Stimulated activated CD4-positive, alpha-beta T cell treated with anti-CD3 and anti-CD28 coated beads, Interleukin-1b, Interleukin-23, amount 100 ng/mL, for 1 hour (primary cell): Measurements from ENCODE around the gene TUFM.
"Not testable (repeated sequence)": the region's sequence is repeated elsewhere in the genome, so short reads cannot be mapped to it uniquely, and the experiment has no call there.

Experiments used
- DNase-seq, 2 donors: peaks; one replicate each; pipeline ENCODE4 v3.0.0-alpha.2; 2020; ENCODE audit warnings: low read depth in 2 of 2

The TUFM gene

DNA sequence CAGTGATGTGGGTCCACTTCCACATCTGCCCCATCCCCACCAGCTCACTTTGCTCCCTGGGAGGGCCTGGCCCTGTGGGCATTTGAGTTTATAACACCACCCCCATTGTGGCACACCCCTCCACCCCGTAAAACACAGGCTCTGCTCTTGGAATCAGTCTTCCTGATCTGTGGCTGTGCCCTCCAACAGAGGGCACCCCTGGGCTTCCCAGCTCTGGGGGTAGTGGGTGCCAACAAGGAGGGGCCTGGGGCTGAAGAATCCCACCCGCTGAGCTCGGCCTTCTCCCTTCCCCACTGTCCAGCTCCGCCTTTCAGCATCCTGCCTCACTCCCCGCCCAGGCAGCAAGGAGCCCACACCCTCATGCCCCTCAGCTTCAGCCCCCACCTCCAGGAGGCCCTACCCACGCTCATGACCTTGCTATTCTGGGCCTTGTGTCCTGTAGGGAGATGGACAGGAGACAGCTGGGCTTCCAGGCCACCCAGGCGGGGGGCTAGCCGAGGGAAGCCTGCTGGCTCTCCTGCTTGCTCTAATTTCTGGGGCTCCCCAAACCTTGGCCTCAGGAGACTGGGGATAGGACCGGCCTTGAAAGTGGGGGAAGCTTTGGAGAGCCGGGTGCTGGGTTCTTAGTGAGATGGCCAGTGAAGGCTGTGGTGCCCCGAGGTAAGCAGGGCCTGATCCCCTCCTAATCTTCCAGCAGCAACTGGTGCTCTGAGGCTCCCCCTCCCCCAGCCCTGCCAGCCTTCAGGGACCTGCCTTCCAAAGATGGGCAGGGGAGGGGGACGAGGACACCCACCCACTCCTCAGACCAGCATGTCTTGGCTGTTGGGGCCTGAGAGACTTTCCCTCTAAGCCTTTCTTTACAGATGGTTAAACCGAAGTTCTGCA is 29.2 kb upstream of the TUFM start:
- no peak for DNase-seq

DNA sequence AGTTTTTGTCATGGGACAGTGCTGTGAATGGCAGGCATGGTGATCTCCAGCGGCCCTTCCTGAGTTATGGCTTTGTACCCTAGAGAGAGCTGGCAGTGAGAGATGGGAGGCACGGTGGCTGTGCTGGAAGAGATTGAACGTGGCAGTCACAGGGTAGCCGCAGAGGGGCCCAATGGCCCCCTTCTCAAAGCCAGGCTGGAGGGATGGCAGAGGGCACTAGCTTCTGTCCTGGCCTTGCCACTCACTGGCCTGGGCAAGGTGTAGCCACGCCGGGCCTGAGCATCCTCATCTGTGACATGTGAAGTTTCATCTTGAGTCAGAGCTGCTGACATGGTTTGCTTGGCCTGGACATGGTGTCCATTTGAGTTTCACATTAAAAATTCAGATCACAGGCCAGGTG is 28.3 kb upstream of the TUFM start:
- DNase-seq: no peak

DNA sequence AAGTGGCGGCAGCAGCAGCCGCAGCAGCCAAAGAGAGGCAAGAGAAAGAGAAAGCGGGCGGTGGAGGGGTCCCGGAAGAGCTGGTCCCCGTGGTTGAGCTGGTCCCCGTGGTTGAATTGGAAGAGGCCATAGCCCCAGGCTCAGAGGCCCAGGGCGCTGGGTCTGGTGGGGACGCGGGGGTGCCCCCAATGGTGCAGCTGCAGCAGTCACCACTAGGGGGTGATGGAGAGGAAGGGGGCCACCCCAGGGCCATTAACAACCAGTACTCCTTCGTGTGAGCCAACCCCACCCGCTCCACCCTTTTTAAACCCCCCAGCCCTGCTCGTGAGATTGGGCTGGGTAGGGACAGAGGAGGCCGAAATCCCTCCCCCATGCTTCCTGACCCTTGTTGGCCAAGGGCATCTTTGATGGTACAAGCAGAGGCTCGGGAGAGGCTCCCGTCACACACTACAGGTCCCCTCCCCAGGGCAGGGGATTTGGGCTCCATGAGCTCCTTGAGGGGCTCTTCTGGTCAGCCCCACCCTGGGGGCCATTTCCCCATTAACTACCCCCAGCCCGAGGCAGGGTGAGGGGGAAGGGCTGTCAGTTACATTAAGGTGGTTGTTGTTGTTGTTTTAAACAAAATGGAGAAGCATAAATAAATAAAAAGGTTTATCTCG is 27.5 kb upstream of the TUFM start:
- DNase-seq: peak; percentile 30 to 39

DNA sequence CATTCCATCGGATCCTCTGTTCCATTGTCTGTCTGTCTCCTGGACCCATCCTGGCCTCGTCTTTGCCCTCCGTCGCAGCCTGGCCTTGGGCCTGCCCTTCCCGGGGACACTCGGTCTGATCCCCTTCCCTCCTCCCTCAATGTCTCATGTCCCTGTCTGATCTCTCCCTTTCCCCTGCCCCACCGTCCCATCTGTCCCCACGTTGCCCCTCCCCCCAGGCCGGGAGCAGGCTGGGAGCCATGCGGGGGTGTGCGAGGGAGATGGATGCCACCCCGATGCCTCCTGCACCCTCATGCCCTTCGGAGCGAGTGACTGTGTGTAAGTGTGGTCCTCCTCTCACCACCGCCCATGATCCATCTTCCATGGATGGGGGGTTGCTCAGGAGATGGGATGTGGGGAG is 26.8 kb upstream of the TUFM start:
- no peak for DNase-seq

DNA sequence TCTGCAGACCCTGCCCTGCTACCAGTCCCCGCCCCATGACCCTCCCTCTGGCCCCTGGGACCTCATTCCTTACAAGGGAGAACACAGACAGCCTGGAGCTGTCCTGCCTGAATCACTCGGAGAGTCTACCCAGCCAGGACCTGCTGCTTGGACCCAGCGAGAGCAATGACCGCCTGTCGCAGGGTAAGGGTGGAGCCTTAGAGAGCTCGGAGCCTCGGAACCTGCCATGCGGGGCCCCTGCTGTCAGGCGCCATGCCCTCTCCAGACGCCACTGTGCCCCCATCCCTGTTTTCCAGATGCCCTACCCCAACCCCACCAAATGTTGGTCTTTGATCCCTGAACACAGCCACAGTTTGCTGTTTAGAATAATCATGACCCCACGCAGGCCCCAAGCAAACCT is 23.1 kb upstream of the TUFM start:
- DNase-seq: no peak

DNA sequence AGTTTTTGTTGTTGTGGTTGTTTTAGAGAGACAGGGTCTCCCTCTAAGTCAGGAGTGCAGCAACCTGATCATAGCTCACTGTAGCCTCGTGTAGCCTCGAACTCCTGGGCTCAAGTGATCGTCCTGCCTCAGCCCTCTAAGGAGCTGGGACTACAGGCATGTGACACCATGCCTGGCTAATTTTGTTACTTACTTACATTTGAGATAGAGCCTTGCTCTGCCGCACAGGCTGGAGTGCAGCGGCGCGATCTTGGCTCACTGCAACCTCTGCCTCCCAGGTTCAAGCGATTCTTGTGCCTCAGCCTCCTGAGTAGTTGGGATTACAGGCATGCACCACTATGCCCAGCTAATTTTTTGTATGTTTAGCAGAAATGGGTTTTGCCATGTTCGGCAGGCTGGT is 21.5 kb upstream of the TUFM start:
- DNase-seq: not testable (repeated sequence)

DNA sequence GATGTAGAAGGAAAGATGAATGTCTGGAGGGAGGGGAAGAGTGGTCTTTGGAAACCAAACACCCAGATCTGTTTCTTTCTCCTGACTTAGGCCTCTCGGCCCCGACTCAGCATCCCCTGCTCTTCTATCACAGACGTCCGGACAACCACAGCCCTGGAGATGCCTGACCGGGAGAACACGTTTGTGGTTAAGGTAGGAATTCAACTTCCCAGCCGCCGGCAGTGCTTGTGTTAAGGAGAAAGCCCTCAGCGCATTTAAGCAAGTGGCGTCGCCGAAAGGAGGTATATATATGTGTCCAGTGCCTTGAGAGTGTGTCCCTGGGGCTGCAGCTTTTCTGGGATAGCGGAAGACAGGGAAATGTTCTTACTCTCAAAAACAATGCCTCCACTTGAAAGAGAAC is 21.1 kb upstream of the TUFM start:
- no peak for DNase-seq

DNA sequence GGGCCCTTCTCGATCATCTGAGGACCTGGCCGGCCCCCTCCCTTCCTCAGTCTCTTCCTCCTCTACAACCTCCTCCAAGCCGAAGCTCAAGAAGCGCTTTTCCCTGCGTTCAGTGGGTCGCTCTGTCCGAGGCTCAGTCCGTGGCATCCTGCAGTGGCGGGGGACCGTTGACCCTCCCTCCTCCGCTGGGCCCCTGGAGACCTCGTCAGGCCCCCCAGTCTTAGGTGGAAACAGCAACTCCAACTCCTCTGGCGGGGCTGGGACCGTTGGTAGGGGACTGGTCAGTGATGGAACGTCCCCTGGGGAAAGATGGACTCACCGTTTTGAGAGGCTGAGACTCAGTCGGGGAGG is 20.3 kb upstream of the TUFM start:
- no peak for DNase-seq

DNA sequence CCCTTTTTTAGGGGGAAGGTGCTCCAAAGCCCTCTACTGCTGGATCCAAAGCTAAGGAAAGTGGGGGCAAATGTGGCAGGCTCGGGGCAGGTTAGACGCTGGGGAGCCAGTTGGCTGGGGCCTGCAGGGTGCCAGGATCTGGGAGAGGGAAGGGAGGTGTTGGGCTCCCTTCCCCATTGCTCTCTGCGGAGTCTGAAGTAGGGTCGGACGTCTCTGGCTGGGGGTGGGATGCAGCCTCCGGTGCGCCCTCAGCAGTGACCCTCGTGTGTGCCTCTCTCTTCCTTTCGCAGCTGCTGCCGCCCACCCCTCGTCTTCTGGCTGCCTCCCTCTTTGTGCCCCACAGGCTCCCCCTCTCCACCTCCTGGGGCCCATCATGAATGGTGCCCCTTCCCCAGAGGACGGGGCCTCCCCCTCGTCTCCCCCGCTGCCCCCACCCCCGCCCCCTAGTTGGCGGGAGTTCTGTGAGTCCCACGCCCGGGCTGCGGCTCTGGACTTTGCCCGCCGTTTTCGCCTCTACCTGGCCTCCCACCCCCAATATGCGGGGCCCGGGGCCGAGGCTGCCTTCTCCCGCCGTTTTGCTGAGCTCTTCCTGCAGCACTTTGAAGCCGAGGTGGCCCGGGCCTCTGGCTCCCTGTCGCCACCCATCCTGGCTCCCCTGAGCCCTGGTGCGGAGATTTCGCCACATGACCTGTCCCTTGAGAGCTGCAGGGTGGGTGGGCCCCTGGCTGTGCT is 19.7 kb upstream of the TUFM start:
- DNase-seq: no peak

DNA sequence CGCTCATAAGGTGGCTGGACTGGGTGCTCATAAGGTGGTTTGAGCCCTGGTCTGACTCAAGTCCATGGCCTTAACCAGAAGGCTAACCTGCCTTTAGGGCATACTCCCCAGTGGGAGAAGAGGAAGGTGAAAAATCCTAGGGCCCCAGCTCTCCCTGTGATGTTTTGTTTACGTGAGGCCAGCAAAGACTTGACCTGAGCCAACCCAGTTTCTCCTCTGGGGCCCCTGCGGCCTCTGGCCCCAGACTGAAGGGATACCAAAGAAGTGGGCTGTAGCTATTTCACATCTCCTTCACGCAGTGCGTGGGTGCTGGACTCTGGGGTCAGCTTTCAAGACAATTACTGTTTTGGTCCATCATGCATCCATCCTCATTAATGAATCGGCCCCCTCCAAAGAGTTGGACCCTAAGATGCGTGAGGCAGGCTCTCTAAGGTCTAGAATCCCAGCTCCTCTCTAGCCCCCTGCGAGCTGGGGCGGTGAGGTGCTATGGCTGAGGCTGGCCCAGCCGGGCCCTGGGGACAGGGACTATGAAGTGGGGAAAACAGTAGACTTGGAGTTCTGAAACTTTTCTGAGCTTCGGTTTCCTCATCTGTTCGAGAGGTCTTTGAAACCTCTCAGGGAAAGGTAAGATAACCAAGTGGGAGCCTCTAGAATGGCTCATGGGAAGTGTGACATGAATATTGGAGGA is 19.0 kb upstream of the TUFM start:
- DNase-seq: no peak

DNA sequence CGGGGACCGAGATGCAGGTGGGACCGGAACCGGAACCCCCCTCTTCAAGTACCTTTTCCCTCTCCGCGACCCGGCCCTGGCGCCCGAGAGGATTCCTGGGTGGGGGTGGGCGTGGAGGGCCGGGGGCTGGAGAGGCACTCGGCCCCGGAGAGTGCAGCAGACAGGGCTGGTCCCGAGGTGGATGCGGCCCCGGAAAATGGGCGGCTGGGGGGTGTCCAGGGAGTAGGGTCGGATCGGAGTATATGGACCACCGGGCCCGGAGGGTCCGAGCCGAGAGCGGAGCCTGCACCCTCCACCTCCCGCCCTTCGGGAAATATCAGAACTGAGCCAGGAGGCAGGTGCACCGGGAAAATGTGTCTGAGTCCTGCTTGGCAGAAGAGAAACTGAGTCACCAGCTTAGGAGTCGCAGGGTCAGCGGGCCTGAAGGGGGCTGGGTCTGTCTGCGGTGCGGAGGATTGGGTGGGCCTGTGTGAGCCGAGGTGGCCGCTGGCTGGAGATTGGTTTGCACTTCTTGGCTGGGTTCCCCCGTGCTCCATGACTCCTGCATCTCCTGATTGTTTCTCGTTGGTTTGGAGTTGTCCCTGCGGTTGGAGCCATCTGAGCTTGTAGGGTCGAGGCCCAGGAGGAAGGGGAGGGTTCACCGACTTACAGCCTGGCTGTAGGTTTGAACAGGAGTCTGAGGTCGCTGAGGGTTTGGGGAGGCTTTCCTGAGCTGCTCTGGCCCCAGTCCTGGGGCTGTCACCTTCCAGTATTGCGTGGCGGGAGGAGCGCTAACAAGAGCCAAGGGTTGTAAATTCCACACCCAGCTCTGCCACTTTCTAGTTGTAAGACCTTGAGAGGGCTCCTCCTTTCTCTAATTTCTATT is 18.0 kb upstream of the TUFM start:
- no peak for DNase-seq

DNA sequence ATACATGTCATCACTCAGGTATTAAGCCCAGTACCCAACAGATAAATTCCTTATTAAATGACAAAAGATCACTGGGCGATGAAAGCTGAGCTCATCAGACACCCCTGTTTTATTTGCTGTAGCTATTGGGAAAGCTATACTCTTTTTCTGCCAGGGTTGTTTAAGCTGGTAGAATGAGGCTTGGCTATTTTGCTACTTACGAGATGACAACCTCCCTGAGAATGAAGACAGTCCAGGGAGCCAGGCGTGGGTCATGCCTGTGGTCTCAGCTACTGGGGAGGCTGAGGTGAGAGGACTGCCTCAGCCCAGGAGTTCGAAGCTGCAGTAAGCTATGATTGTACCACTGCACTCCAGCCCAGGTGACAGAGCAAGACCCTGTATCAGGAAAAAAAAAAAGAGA is 13.2 kb upstream of the TUFM start:
- no peak for DNase-seq

DNA sequence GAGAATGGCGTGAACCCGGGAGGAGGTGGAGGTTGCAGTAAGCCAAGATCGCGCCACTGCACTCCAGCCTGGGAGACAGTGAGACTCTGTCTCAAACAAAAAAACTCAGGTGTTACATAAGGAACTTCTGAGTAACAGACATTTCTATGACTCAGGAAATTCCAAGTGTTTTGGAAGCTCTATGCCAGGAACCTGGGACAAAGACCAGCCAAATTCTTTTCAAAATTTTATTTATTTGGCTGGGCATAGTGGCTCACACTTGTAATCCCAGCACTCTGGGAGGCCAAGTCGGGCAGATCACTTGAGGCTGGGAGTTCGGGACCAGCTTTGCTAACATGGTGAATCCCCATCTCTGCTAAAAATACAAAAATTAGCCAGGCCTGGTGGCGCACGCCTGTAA is 12.3 kb upstream of the TUFM start:
- no peak for DNase-seq

DNA sequence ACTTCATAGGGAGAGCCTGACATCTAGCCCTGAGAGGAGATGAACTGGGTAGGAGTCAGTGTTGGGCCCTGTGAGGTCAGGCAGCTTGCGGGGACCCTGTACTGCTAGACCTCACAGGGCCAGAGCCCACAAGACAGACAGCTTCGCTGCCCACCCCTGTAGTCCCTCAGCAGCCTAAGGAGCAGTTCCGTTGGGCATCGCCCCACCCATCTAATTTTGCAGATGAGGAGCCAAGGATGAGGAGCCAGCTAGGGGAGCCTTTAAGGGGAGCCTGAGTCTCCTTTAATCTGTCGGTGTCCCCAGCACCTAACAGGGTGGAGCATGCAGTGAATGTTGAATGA is 755 bp upstream of the TUFM start:
- no peak for DNase-seq

DNA sequence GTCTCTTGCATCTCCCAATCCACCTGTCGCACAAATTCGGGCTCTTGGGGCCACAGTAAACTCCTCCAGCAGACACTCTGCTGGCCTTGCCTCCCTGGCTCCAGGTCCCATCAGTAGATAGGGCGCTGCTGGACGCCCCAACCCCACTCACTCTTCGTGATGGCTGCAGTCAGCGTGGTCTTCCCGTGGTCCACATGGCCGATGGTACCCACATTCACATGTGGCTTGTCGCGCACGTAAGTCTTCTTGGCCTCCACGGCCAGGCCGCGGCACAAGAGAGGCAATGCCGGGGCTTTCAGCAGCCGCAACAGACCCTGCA is 428 bp downstream of the TUFM start:
- DNase-seq: no peak

DNA sequence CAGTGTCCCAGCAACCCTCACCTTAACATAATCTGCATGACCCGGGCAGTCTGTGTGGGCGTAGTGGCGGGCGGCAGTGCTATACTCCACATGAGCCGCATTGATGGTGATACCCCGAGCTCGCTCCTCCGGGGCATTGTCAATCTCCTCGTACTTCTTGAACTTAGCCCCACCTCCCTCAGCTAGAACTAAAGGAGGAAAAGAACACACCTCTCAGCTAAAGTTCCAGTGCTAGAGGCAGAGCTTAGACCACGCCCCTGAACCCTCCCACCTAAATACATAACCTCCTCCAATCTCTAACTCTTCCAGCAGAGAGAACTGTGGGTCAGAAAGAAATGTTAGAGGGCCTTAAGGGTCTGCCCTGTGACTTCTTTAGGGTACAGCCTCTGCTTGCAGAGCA is 855 bp downstream of the TUFM start:
- no peak for DNase-seq

DNA sequence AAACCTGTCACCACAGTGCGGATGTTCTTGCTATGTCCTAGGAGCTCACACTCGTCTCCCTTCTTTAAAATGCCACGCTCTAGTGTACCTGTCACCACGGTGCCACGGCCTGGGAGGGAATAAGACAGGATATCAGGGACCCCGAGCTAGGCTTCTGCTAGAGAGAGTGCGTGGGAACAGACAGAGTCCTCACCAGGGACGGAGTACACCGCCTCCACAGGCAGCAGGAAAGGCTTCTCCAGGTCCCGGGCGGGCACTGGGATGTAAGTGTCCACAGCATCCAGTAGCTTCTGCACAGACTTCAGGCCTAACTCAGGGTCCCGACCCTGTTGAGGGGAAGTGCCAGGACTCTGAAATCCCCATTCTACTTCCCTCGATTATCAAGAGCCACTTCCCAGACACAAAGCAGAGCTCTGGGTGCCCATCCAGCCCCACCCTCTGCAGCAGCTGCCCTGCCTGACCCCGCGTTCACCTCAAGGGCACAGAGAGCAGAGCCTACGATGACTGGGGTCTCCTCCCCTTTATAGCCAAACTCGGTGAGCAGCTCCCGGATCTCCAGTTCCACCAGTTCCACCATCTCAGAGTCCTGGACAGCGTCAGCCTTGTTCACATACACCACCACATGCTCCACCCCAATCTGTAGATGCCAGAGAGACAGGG is 1.8 kb downstream of the TUFM start:
- DNase-seq: no peak

DNA sequence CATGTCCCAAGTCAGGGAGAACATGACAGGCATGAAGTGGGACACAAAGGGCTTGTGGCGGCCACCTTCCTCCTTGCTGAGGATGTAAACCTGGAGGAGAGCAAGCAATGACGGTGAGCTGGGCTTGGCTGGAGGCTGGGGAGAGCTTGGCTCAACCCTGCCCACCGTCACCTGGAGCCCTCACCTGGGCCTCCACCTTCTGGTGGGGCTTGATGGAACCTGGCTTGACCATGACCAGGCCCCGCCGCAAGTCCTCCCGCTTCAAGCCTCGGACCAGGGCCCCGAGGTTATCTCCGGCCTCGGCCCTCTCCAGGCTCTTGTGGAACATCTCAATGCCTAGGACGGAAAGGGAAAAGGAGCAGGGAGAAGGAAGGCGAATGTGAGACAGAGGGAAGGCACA is 2.4 kb downstream of the TUFM start:
- DNase-seq: no peak

DNA sequence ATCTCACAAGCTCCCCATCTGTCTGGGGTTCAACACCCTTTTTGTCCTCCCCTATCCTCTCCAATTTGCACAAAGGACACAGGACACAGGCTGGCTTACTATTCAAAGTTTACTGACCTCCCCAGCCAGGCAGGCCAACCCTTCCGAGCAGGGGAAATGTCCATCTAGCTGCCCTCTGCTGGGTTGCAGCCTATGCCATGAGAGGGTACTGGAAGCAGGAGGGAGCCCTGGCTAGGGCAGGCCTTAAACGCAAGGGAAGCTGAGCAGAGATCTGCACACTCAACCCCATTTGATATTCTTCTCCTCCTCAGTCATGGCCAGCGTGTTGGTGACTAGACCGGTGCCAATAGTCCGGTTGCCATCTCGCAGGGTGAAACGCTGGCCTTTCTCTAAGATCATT is 3.5 kb downstream of the TUFM start:
- no peak for DNase-seq

DNA sequence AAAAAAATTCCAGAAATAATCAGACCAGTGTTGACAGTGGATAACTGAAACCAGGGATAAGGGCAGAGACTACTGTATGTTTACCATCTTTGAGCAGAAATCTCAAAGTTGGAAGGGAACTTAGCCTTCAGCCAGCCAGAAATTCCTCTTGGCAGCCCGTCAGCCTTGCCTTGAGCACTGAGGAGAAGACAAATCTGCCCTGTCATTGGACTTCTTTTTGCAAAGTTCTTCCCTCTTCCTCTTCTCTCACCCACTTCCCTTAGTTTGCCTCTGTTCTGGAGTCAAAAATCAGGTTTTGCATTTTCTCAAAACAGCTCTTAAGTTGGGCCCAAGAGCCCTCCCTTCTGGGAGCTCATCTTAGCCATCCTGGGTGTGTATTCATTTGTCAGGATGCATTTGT is 6.2 kb downstream of the TUFM start:
- no peak for DNase-seq

DNA sequence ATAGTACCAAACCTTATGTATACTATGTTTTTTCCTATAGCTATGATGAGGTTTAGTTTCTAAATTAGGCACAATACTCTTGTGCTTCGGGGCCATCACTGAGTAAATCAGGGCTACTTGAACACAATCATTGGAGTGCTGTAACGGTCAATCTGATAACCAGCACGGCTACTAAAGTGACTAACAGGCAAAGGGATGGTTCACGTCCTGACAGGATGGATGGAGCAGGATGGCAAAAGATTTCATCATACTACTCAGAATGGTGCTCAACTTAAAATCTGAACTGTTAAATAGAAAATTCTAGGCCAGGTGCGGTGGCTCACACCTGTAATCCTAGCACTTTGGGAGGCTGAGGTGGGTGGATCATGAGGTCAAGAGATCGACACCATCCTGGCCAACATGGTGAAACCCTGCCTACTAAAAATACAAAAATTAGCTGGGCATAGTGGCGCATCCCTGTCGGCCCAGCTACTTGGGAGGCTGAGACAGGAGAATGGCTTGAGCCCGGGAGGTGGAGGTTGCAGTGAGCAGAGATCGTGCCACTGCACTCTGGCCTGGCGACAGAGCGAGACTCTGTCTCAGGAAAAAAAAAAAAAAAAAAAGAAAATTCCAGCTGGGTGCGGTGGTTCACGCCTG is 7.0 kb downstream of the TUFM start:
- DNase-seq: no peak
